HG03108 (cell line): ENCODE data around the gene ZCCHC4.
"Not testable (repeated sequence)": the region's sequence is repeated elsewhere in the genome, so short reads cannot be mapped to it uniquely, and the experiment has no call there.

Experiments used
- ATAC-seq: cut with Tn5 transposase; IDR thresholded peaks from one replicate; pipeline ENCODE4 v1.9.1; 2021; ENCODE audit warnings: moderate library complexity; ENCODE audit not compliant: unreplicated experiment

ZCCHC4 gene

DNA sequence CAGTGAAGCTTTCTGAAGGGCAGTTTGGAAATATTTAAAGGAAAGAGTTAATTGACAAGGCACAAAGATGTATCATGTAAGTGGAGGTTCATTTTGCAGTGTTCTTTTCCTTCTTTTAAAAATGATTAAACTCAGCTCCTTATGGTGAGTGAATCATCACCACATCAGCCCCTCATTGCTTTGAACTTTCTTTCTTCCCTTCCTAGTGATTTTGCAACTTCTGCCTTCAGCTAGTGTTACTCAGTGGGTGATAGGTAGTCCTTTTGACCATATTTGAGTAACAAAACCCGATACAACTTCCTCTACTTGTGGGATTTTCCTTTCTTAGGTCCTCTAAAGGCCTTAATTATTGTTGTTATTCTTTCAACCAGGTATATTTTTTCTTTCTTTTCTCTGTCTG, 8.2 kb downstream of the ZCCHC4 start:
- no peak for ATAC-seq

DNA sequence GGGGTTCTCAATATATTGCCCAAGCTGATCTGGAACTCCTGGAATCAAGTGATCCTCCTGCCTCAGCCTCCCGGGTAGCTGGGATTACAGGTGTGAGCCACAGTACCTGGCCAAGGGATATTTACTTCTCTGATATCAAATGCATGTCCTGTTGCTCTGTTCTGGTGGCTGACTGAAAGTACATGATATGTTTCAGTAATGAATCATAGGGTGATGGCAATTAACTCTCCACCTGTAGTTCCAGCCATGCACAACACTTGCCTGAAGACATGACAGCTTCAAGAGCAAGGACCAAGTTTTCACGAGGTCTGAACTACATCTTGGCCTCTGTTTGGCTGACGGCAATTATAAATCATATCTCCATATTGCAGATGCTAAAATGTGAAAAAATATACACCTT, 9.1 kb downstream of the ZCCHC4 start:
- no peak for ATAC-seq

DNA sequence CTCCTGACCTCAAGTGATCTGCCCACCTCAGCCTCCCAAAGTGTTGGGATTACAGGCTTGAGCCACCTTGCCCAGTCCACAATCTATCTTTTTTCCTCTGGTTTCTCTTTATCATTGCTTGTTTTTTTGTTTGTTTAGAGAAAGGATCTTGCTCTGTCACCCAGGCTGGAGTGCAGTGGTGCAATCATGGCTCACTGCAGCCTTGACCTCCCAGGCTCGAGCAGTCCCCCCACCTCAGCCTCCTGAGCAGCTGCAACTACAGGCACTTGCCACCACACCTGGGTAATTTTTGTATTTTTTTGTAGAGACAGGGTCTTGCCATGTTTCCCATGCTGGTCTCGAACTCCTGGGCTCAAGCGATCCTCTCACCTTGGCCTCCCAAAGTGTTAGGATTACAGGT, 15.9 kb downstream of the ZCCHC4 start:
- ATAC-seq, result not testable (repeated sequence)

DNA sequence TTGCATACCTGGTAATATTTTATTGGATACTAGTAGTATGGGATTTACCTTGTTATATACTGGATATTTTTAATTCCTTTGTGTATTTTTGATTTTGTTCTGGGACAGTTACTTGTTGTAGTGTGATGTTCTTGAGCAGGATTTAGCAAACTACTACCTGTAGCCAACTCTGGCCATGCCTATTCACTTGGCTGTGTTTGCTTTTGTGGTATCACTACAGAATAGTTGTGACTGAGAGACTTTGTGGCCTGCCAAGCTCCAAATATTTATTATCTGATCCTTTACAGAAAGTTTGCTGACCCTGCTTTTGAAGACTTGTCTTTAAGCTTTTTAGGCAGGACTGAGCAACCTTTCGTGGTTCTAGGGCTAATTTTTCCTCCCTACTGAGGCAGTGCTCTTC, 17.8 kb downstream of the ZCCHC4 start:
- no peak for ATAC-seq

GRCh38 chr4:25330905-25331808, 18.6 kb downstream of the ZCCHC4 start:
- peak; percentile 80 for ATAC-seq

GRCh38 chr4:25343671-25344070, 31.1 kb downstream of the ZCCHC4 start:
- ATAC-seq, result no peak

DNA sequence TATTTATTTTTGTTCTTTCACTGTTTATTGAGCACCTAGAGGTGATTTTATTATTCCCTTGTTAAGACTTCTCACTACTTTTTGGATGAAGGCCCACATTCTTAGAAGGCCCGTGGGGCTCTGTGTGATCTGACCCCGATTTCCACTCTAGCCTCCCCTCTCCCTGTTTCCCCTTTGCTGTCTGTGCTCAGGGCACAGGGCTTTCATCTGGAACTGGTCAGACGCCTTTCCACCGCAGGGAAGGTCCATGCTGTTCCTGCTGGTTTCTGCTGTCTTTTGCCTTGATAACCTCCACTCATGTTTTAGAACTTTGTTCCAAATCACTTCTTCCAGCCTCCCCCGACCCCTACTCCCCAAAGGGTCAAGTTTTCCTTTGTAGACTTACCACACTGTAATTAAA, 33.2 kb downstream of the ZCCHC4 start:
- ATAC-seq, result no peak

- peak; percentile 52 for ATAC-seq
Measured at GRCh38 chr4:25346913-25347312, 34.3 kb downstream of the ZCCHC4 start.

DNA sequence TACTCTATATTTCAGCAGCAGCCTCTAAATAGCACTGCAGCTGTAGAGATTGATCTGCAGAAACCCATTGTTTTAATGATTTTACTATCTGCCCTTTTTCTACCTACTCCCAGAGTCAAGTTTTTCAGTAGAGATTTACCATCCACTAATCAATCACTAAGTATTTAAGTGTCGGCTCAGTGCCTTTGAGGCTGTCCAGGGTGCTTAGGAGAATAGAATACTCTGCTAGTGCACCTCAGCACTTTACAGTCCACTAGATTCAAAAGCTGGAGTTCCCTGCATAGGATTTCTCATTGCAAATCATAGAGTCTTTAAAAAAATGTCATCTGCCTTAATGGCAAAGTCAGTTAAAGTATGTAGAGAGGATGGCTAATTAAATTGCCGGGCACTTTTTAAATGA, 34.9 kb downstream of the ZCCHC4 start:
- no peak for ATAC-seq

DNA sequence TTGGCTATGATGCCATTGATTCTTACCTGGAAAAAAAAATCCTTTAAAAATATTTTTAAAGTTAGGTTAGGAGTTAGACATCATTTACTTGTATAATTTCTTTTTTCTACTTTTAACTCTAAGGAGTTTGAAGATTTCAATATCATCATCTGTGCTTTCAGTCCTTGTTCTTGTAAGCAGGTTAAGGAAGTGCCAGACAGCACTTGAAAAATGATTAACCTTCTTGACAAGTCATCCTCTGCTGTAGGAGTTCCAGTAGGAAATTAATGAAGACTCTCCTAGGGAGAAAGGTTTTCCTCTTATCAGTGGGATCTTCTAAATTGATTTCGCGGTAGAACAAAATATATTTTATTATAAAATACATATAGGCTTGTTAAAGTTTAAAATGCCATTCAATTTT, 35.4 kb downstream of the ZCCHC4 start:
- ATAC-seq, result no peak

GRCh38 chr4:25350561-25350960, 38.0 kb downstream of the ZCCHC4 start:
- no peak for ATAC-seq

GRCh38 chr4:25351777-25352416, 39.3 kb downstream of the ZCCHC4 start:
- ATAC-seq, result no peak

GRCh38 chr4:25356068-25356467, 43.5 kb downstream of the ZCCHC4 start:
- ATAC-seq, result no peak

GRCh38 chr4:25358515-25359275, 46.1 kb downstream of the ZCCHC4 start:
- no peak for ATAC-seq

DNA sequence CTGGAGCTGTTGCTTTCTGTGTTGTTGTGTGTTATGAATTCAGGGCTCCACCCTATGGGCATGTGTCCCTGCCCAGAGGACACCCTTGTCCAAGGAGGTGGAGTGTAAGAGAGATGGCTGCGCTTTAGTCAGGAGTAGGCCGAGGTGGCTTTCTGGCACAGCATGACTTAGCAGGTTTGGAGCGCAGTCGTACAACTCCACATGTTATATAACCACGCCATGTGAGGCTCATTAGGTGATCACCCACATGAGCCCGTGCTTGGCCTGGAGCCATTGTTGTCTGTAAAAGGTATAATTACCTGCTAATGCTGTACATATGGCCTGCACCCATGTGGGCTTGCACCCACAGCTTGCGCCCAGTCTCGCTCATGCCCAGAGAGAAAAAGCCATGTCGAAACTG, 48.7 kb downstream of the ZCCHC4 start:
- no peak for ATAC-seq

GRCh38 chr4:25367004-25367621, 54.5 kb downstream of the ZCCHC4 start:
- ATAC-seq, result no peak

- no peak for ATAC-seq
Measured at GRCh38 chr4:25367877-25368276, 55.3 kb downstream of the ZCCHC4 start.

DNA sequence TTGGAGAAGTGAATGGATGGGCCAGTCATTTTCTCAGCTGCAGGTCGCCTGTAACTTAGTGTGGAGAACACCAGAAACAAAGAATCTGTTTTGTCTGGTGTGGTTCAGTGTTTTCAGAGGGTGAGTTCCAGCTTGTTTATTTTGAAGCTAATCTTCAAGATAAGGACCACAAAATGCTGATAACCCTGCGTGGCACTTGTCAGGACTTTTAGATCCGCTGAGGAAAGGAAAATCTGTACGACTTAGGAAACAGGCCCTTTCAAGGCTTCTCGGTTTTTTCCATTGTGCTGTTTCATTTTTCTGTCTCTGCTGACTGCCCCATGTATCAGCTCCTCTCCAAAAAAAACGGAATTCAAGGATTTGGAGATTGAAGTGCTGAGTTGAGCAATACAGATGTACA, 55.7 kb downstream of the ZCCHC4 start:
- no peak for ATAC-seq

- ATAC-seq, result no peak
Measured at GRCh38 chr4:25370242-25370641, 57.7 kb downstream of the ZCCHC4 start.

- not testable (repeated sequence) for ATAC-seq
Measured at GRCh38 chr4:25372549-25372948, 60.0 kb downstream of the ZCCHC4 start.
